ENCODE data around the gene DMRTB1.

DMRTB1 gene

GRCh38 chr1:53416269-53416813 is 42.9 kb upstream of the DMRTB1 start:
- no peak for TF ChIP-seq POLR2AphosphoS5 (IDR thresholded peaks at IDR 0.05; ENCODE audit: low read depth, low read length)
- no peak for TF ChIP-seq SIN3A (IDR thresholded peaks at IDR 0.05; ENCODE audit: borderline replicate concordance, insufficient read depth, low read length)
- no peak for TF ChIP-seq TAF1 (IDR thresholded peaks at IDR 0.05; ENCODE audit: borderline replicate concordance, insufficient read depth, low read length)
- no peak for TF ChIP-seq REST (IDR thresholded peaks at IDR 0.05; ENCODE audit: insufficient read depth in 1 of 2, low read depth in 2 of 2, low read length in 2 of 2)
- no peak for TF ChIP-seq FOXP2 (optimal IDR thresholded peaks at IDR 0.05; ENCODE audit: borderline replicate concordance, extremely low read depth, extremely low read length, insufficient read depth)

GRCh38 chr1:53417074-53417511 is 42.1 kb upstream of the DMRTB1 start:
- TF ChIP-seq REST (IDR thresholded peaks at IDR 0.05; ENCODE audit: insufficient read depth in 1 of 2, low read depth in 2 of 2, low read length in 2 of 2) (no peak), SIN3A (IDR thresholded peaks at IDR 0.05; ENCODE audit: borderline replicate concordance, insufficient read depth, low read length) (no peak), FOXP2 (optimal IDR thresholded peaks at IDR 0.05; ENCODE audit: borderline replicate concordance, extremely low read depth, extremely low read length, insufficient read depth) (no peak), TAF1 (IDR thresholded peaks at IDR 0.05; ENCODE audit: borderline replicate concordance, insufficient read depth, low read length) (no peak), POLR2AphosphoS5 (IDR thresholded peaks at IDR 0.05; ENCODE audit: low read depth, low read length) (no peak)

- TF ChIP-seq SIN3A (IDR thresholded peaks at IDR 0.05; ENCODE audit: borderline replicate concordance, insufficient read depth, low read length): no peak
- TF ChIP-seq REST (IDR thresholded peaks at IDR 0.05; ENCODE audit: insufficient read depth in 1 of 2, low read depth in 2 of 2, low read length in 2 of 2): no peak
- TF ChIP-seq TAF1 (IDR thresholded peaks at IDR 0.05; ENCODE audit: borderline replicate concordance, insufficient read depth, low read length): no peak
- no peak for TF ChIP-seq POLR2AphosphoS5 (IDR thresholded peaks at IDR 0.05; ENCODE audit: low read depth, low read length)
- TF ChIP-seq FOXP2 (optimal IDR thresholded peaks at IDR 0.05; ENCODE audit: borderline replicate concordance, extremely low read depth, extremely low read length, insufficient read depth): no peak
Observed at GRCh38 chr1:53419034-53419433, 40.2 kb upstream of the DMRTB1 start.

- TF ChIP-seq SIN3A (IDR thresholded peaks at IDR 0.05; ENCODE audit: borderline replicate concordance, insufficient read depth, low read length) (no peak), FOXP2 (optimal IDR thresholded peaks at IDR 0.05; ENCODE audit: borderline replicate concordance, extremely low read depth, extremely low read length, insufficient read depth) (no peak), TAF1 (IDR thresholded peaks at IDR 0.05; ENCODE audit: borderline replicate concordance, insufficient read depth, low read length) (no peak), REST (IDR thresholded peaks at IDR 0.05; ENCODE audit: insufficient read depth in 1 of 2, low read depth in 2 of 2, low read length in 2 of 2) (no peak), POLR2AphosphoS5 (IDR thresholded peaks at IDR 0.05; ENCODE audit: low read depth, low read length) (no peak)
Observed at GRCh38 chr1:53420341-53420740, 38.9 kb upstream of the DMRTB1 start.

All from PFSK-1 (cell line).